Measurements from ENCODE around the gene AXL. TPM values are rescaled to one million over a fixed set of nuclear protein-coding genes. Genes with fewer than 3 reads are reported as not detected.

Gene AXL
- total and polyA plus RNA-seq, 9 of the 15 experiments (the other 6 are each of a cell fraction or from before 2014, with no cell fraction given) = 0.80 to 6.6 (median 1.6) TPM

DNA sequence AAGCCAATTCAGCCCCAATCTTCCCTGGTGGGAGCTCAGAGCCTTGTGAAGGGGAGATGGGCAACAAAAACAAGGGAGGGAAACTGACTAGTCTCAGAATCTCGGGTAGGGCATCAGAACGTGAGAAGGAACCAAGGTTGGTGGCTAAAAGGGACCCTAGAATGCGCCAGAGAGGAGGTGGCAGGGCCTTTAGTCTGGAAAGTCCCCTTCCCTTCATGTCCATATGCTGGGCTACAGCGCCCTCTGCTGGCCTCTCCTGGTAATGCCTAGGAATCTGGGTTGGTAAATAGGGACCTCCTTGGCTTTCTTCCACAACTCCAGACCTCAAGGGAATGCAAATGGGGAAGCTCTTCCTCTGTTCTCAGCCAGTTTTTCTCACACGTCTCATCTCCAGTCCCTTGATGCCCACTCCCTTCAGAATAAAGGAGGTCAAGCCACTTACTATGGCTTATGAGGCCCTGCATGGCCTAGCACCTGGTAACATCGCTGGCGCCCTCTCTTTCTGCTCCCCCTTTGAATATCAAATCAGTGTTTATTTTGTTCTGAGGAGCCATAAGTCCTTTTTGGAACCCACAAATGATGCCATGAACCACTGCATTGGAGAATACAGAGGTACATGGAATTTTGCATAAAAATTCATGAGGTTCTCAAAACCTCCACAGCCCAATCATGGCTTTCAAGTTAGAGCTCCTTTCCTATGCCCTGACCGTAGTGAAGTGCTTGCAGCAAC lies 89.6 kb downstream of the AXL start (continued):
- TF ChIP-seq, protein P1, sequence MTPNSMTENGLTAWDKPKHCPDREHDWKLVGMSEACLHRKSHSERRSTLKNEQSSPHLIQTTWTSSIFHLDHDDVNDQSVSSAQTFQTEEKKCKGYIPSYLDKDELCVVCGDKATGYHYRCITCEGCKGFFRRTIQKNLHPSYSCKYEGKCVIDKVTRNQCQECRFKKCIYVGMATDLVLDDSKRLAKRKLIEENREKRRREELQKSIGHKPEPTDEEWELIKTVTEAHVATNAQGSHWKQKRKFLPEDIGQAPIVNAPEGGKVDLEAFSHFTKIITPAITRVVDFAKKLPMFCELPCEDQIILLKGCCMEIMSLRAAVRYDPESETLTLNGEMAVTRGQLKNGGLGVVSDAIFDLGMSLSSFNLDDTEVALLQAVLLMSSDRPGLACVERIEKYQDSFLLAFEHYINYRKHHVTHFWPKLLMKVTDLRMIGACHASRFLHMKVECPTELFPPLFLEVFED (CRISPR knock-in tag; conservative IDR thresholded peaks at IDR 0.05) = peak; percentile 55; the same call in 1 of the 2 replicates
- TF ChIP-seq EP300 (IDR thresholded peaks at IDR 0.05; ENCODE audit: low read length) (0 out of 2 replicates have a peak, but pooled peaks have one; percentile 2), TEAD1 (CRISPR knock-in tag; IDR thresholded peaks at IDR 0.05) (peak; percentile 10 to 60; a peak in 2 of 4 replicates), ZNF699 (CRISPR knock-in tag; IDR thresholded peaks at IDR 0.05; ENCODE audit: insufficient replicate concordance) (no peak), RREB1 (CRISPR knock-in tag; IDR thresholded peaks at IDR 0.05) (no peak), ARID3A (IDR thresholded peaks at IDR 0.05; ENCODE audit: borderline replicate concordance, low read depth, low read length) (no peak), ZMIZ1 (IDR thresholded peaks at IDR 0.05; ENCODE audit: low read depth in 2 of 2, low read length in 2 of 2) (no peak), DIDO1 (tag; IDR thresholded peaks at IDR 0.05; ENCODE audit: low read depth) (no peak), ZC3H4 (CRISPR knock-in tag; IDR thresholded peaks at IDR 0.05; ENCODE audit: borderline replicate concordance) (no peak), SNIP1 (IDR thresholded peaks at IDR 0.05; ENCODE audit: low read depth) (no peak)
